GM21576 (cell line): ENCODE measurements around the gene SMAD4.
"Not testable (repeated sequence)": the region's sequence is repeated elsewhere in the genome, so short reads cannot be mapped to it uniquely, and the experiment has no call there.

Experiments
- ATAC-seq: cut with Tn5 transposase; IDR thresholded peaks from one replicate; pipeline ENCODE4 v1.9.1; 2021; ENCODE audit warnings: mild to moderate bottlenecking, moderate library complexity; ENCODE audit not compliant: unreplicated experiment

SMAD4 gene

GRCh38 chr18:51108330-51108729 is 78.3 kb downstream of the SMAD4 start:
- ATAC-seq: no peak

GRCh38 chr18:51110073-51110797 is 80.2 kb downstream of the SMAD4 start:
- peak; percentile 86 for ATAC-seq

GRCh38 chr18:51111633-51112355 is 81.8 kb downstream of the SMAD4 start:
- not testable (repeated sequence) for ATAC-seq

- not testable (repeated sequence) for ATAC-seq
These were observed 87.0 kb downstream of the SMAD4 start for GRCh38 chr18:51116996-51117395.

- not testable (repeated sequence) for ATAC-seq
These were observed 89.5 kb downstream of the SMAD4 start for GRCh38 chr18:51119561-51119960.

GRCh38 chr18:51119976-51120375 is 90.0 kb downstream of the SMAD4 start:
- ATAC-seq: not testable (repeated sequence)

GRCh38 chr18:51120809-51121596 is 91.0 kb downstream of the SMAD4 start:
- ATAC-seq: no peak

- no peak for ATAC-seq
These were observed 91.5 kb downstream of the SMAD4 start for GRCh38 chr18:51121597-51121857.

- no peak for ATAC-seq
These were observed 92.4 kb downstream of the SMAD4 start for GRCh38 chr18:51122266-51123045.

- ATAC-seq: no peak
These were observed 93.0 kb downstream of the SMAD4 start for GRCh38 chr18:51123046-51123395.

GRCh38 chr18:51123481-51123880 is 93.5 kb downstream of the SMAD4 start:
- ATAC-seq: no peak

- ATAC-seq: no peak
These were observed 94.0 kb downstream of the SMAD4 start for GRCh38 chr18:51123936-51124486.

- no peak for ATAC-seq
These were observed 96.0 kb downstream of the SMAD4 start for GRCh38 chr18:51125976-51126375.

- ATAC-seq: no peak
These were observed 97.7 kb downstream of the SMAD4 start for GRCh38 chr18:51127664-51128063.

GRCh38 chr18:51128533-51128932 is 98.5 kb downstream of the SMAD4 start:
- ATAC-seq: no peak

- no peak for ATAC-seq
These were observed 102.4 kb downstream of the SMAD4 start for GRCh38 chr18:51132256-51132935.

- ATAC-seq: no peak
These were observed 103.7 kb downstream of the SMAD4 start for GRCh38 chr18:51133580-51134160.
